ENCODE measurements around the gene OR12D1. TPM values are rescaled to one million over a fixed set of nuclear protein-coding genes. Genes with fewer than 3 reads are reported as not detected.

The OR12D1 gene
- polyA plus RNA-seq, 1 donor (not counting 4 experiments of a cell fraction or from before 2014, with no cell fraction given), result not detected

- no peaks in the 10 kb centered on the region for H3K9me1 ChIP-seq (ENCODE audit: control insufficient read depth, extremely low read depth, insufficient read depth, low read length)
- H4K20me1 ChIP-seq (ENCODE audit: control insufficient read depth, extremely low read depth, insufficient read depth, low read length), result no peaks in the 10 kb centered on the region
- FAIRE-seq, result no peak
- no peaks in the 10 kb centered on the region for H3K4me1 ChIP-seq (ENCODE audit: control insufficient read depth, extremely low read depth, insufficient read depth, low read length)
- H3K27me3 ChIP-seq (ENCODE audit: control insufficient read depth, extremely low read depth, insufficient read depth, low read length), result no peaks in the 10 kb centered on the region
- H3K4me2 ChIP-seq (ENCODE audit: control insufficient read depth, extremely low read depth, insufficient read depth, low read depth, low read length), result no peak overlapping the region
- H3K27ac ChIP-seq (ENCODE audit: control insufficient read depth, insufficient read depth, low read length), result no peak overlapping the region
- TF ChIP-seq CTCF (optimal IDR thresholded peaks at IDR 0.05 in 1 of 3, IDR thresholded peaks at IDR 0.05 in 1 of 3, conservative IDR thresholded peaks at IDR 0.05 in 1 of 3; ENCODE audit: extremely low read depth in 1 of 3, insufficient read depth in 2 of 3, low read length in 3 of 3) (no peak), EZH2 (IDR thresholded peaks at IDR 0.05; ENCODE audit: low read length) (no peak)
- DNase-seq (ENCODE audit: low read depth, low spot score), result no peak
- H2AFZ ChIP-seq (ENCODE audit: control insufficient read depth, low read length), result no peak overlapping the region
- no peaks in the 10 kb centered on the region for H3K79me2 ChIP-seq (ENCODE audit: control insufficient read depth, insufficient read depth, low read length)
- H3K9ac ChIP-seq (ENCODE audit: control insufficient read depth, extremely low read depth, insufficient read depth, low read length), result no peak overlapping the region
- H3K36me3 ChIP-seq (ENCODE audit: control insufficient read depth in 2 of 2, extremely low read depth in 1 of 2, insufficient read depth in 2 of 2, low read length in 2 of 2), result no peaks in the 10 kb centered on the region
- no peaks in the 10 kb centered on the region for H3K9me3 ChIP-seq (ENCODE audit: control insufficient read depth, low read depth, low read length)
- H3K4me3 ChIP-seq (ENCODE audit: control insufficient read depth in 2 of 3, extremely low read depth in 1 of 3, insufficient read depth in 2 of 3, low read depth in 1 of 3, low read length in 3 of 3), result no peak overlapping the region
- dilution Hi-C loops (cut with MboI; ENCODE audit: extremely low pct_ligation_motif_present, low sequenced_read_pairs), result no loop called here
Measured at GRCh38 chr6:29399525-29399924, 15.2 kb upstream of the OR12D1 start.

GRCh38 chr6:29403801-29404200, 10.9 kb upstream of the OR12D1 start:
- DNase-seq (ENCODE audit: low read depth, low spot score) (no peak), FAIRE-seq (no peak)
- dilution Hi-C loops (cut with MboI; ENCODE audit: extremely low pct_ligation_motif_present, low sequenced_read_pairs), result no loop called here
- no peak overlapping the region for H3K4me2 ChIP-seq (ENCODE audit: control insufficient read depth, extremely low read depth, insufficient read depth, low read depth, low read length)
- H3K9me3 ChIP-seq (ENCODE audit: control insufficient read depth, low read depth, low read length), result no peaks in the 10 kb centered on the region
- no peak overlapping the region for H3K9ac ChIP-seq (ENCODE audit: control insufficient read depth, extremely low read depth, insufficient read depth, low read length)
- H2AFZ ChIP-seq (ENCODE audit: control insufficient read depth, low read length), result no peak overlapping the region
- no peaks in the 10 kb centered on the region for H3K9me1 ChIP-seq (ENCODE audit: control insufficient read depth, extremely low read depth, insufficient read depth, low read length)
- H3K36me3 ChIP-seq (ENCODE audit: control insufficient read depth in 2 of 2, extremely low read depth in 1 of 2, insufficient read depth in 2 of 2, low read length in 2 of 2), result no peaks in the 10 kb centered on the region
- H3K79me2 ChIP-seq (ENCODE audit: control insufficient read depth, insufficient read depth, low read length), result no peaks in the 10 kb centered on the region
- no peak overlapping the region for H3K4me3 ChIP-seq (ENCODE audit: control insufficient read depth in 2 of 3, extremely low read depth in 1 of 3, insufficient read depth in 2 of 3, low read depth in 1 of 3, low read length in 3 of 3)
- H4K20me1 ChIP-seq (ENCODE audit: control insufficient read depth, extremely low read depth, insufficient read depth, low read length), result no peaks in the 10 kb centered on the region
- no peaks in the 10 kb centered on the region for H3K27me3 ChIP-seq (ENCODE audit: control insufficient read depth, extremely low read depth, insufficient read depth, low read length)
- H3K4me1 ChIP-seq (ENCODE audit: control insufficient read depth, extremely low read depth, insufficient read depth, low read length), result no peaks in the 10 kb centered on the region
- TF ChIP-seq EZH2 (IDR thresholded peaks at IDR 0.05; ENCODE audit: low read length), result no peak
- TF ChIP-seq CTCF (optimal IDR thresholded peaks at IDR 0.05 in 1 of 3, IDR thresholded peaks at IDR 0.05 in 1 of 3, conservative IDR thresholded peaks at IDR 0.05 in 1 of 3; ENCODE audit: extremely low read depth in 1 of 3, insufficient read depth in 2 of 3, low read length in 3 of 3), result no peak
- H3K27ac ChIP-seq (ENCODE audit: control insufficient read depth, insufficient read depth, low read length), result no peak overlapping the region

Measured in keratinocyte (primary cell).